ENCODE data around the gene HMGXB3.

Gene HMGXB3

GRCh38 chr5:150075806-150076205 lies 75.3 kb downstream of the HMGXB3 start:
- no peak for TF ChIP-seq CTCF (IDR thresholded peaks at IDR 0.05)

GRCh38 chr5:150077060-150077459 lies 76.5 kb downstream of the HMGXB3 start:
- TF ChIP-seq CTCF (IDR thresholded peaks at IDR 0.05): no peak

GRCh38 chr5:150077996-150078801 lies 77.7 kb downstream of the HMGXB3 start:
- no peak for TF ChIP-seq CTCF (IDR thresholded peaks at IDR 0.05)

- TF ChIP-seq CTCF (IDR thresholded peaks at IDR 0.05): no peak
Measured at GRCh38 chr5:150078802-150079689, 78.5 kb downstream of the HMGXB3 start.

GRCh38 chr5:150079909-150080461 lies 79.4 kb downstream of the HMGXB3 start:
- TF ChIP-seq CTCF (IDR thresholded peaks at IDR 0.05): no peak

- TF ChIP-seq CTCF (IDR thresholded peaks at IDR 0.05): no peak
Measured at GRCh38 chr5:150080696-150081435, 80.3 kb downstream of the HMGXB3 start.
